Subcutaneous preadipocyte (primary cell): ENCODE data around the gene MED15. TPM values are rescaled to one million over a fixed set of nuclear protein-coding genes. Genes with fewer than 3 reads are reported as not detected.

Experiments used
- small RNA-seq: library from RNA; depleted of rRNA; stranded (forward); fragments of <200 nt; gene quantifications from one replicate; pipeline ENCODE3, GENCODE V24; 2012
- total RNA-seq: library from RNA; depleted of rRNA; stranded (reverse); fragments of >200 nt; gene quantifications from 2 replicates; pipeline ENCODE4 v1.2.3, GENCODE V29; 2012

MED15 gene
- total RNA-seq, result 39.3 and 52.4 TPM in 2 replicates

GRCh38 chr22:20507253-20508066 is at the start of gene MED15:
TSS of gene MED15 (plus strand) at chr22:20507610. CDS start at chr22:20507679, 69 bp downstream.

DNA sequence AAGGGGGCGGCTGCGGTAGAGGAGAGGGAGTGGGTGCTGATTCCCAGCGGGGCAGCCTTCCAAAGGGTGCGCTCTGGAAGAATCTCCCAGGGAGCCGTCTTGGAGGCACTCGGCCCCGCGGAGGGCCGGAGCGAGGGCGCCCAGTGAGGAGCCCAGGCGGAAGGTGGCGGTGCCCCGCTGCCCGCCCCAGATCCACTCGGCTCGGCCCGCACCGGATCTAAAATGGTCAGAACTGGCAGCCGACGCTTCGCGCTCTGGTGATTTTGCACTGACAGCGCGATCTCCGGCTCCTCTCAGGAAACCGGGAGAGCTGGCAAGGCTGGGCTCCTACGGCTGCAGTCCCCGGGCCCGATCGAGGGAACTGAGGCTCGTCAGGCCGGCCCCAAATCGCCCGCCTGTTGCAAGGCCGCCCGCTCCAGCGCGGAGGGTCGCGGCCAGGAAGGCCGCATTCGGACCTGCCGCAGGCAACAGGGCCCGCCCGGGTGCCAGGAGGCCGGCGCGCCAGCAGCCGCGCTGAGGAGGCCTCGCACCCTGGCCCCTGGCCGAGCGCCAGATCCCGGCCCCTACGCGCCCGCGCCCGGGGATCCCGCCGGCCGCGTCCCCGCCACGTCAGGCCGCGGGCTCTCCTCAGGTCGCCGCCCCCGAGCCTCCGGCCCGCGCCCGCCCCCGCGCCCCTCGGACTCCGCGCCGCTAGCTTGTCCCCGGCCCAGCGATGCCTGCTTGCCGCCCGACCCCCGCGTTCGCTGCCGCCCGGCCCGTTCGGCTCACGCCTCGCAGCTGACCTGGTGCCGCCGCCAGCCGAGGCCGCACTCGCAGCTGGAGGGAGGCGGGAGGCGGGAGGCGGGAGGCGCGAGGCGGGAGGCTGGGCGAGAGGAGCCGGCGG is 12.2 kb upstream of the MED15 start, which contains the start of gene KLHL22:
Gene KLHL22, minus strand, starts transcription at position 818 of the 883 bp plus-strand sequence. CDS start 6,584 bp downstream, outside the sequence.

Small RNA genes within 50 kb of the gene (small RNA-seq; reads per million reads assigned to genes)
- gene IGLL4P, result not detected
- not detected for gene RF00019
- gene RN7SL812P, result not detected
- gene RNY1P9, result not detected

Other genes starting within 250 kb of the MED15 start
- gene RTN4R, start 239.3 kb upstream of the MED15 start, total RNA-seq, result 0.59 TPM in 1 of 2 replicates, not detected in the other
- gene DGCR6L, start 187.6 kb upstream of the MED15 start, total RNA-seq, result 35.0 and 41.5 TPM in 2 replicates
- gene ZNF74, start 113.5 kb upstream of the MED15 start, total RNA-seq, result 5.5 and 7.0 TPM in 2 replicates
- gene SCARF2, start 69.8 kb upstream of the MED15 start, total RNA-seq, result 8.0 and 9.6 TPM in 2 replicates
- 19.8 and 22.5 TPM in 2 replicates for gene KLHL22, start 11.8 kb upstream of the MED15 start, total RNA-seq